K562 treated with DMSO at 1 percent for 48 hours (cell line): Measurements from ENCODE around the gene IFNA8. TPM values are rescaled to one million over a fixed set of nuclear protein-coding genes. Genes with fewer than 3 reads are reported as not detected.

ENCODE experiments used
- total RNA-seq: library from RNA; unstranded; fragments of 300-600 nt; gene quantifications from 2 replicates; pipeline ENCODE4 v1.2.3, GENCODE V29; 2022; ENCODE audit warnings: low replicate concordance; ENCODE audit errors: extremely low read depth

The IFNA8 gene
- not detected in 2 replicates for total RNA-seq

GRCh38 chr9:21408817-21409216 is at the start of gene IFNA8:
IFNA8 (plus strand) TSS chr9:21409117; CDS start chr9:21409177, 60 bp downstream.

GRCh38 chr9:21367957-21368356 is 41.0 kb upstream of the IFNA8 start, which contains the start of gene IFNA13:
IFNA13 (minus strand) TSS chr9:21368057; CDS start chr9:21368010, 47 bp downstream.

GRCh38 chr9:21385131-21385670 is 23.7 kb upstream of the IFNA8 start, which contains the start of gene IFNA2:
IFNA2 (minus strand) TSS chr9:21385398; CDS start chr9:21385329, 69 bp downstream.

GRCh38 chr9:21440139-21440538 is 31.2 kb downstream of the IFNA8 start, which contains the start of gene IFNA1:
IFNA1 (plus strand) TSS chr9:21440439; CDS start chr9:21440508, 69 bp downstream.

Other genes with a start within 250 kb of the IFNA8 start
- not detected in 2 replicates for gene IFNA21, start 242.5 kb upstream of the IFNA8 start, total RNA-seq
- not detected in 2 replicates for gene IFNA4, start 221.5 kb upstream of the IFNA8 start, total RNA-seq
- not detected in 2 replicates for gene IFNA7, start 206.9 kb upstream of the IFNA8 start, total RNA-seq
- not detected in 2 replicates for gene IFNA10, start 202.0 kb upstream of the IFNA8 start, total RNA-seq
- gene IFNA16, start 191.8 kb upstream of the IFNA8 start, total RNA-seq, result not detected in 2 replicates
- gene IFNA17, start 180.9 kb upstream of the IFNA8 start, total RNA-seq, result not detected in 2 replicates
- gene IFNA14, start 169.1 kb upstream of the IFNA8 start, total RNA-seq, result not detected in 2 replicates
- gene IFNA5, start 103.8 kb upstream of the IFNA8 start, total RNA-seq, result not detected in 2 replicates
- not detected in 2 replicates for gene KLHL9, start 73.7 kb upstream of the IFNA8 start, total RNA-seq
- not detected in 2 replicates for gene IFNA6, start 58.2 kb upstream of the IFNA8 start, total RNA-seq
- gene IFNA13, start 41.1 kb upstream of the IFNA8 start, total RNA-seq, result not detected in 2 replicates
- not detected in 2 replicates for gene IFNA2, start 23.7 kb upstream of the IFNA8 start, total RNA-seq
- not detected in 2 replicates for gene IFNA1, start 31.3 kb downstream of the IFNA8 start, total RNA-seq
- gene IFNE, start 73.2 kb downstream of the IFNA8 start, total RNA-seq, result not detected in 2 replicates